ENCODE measurements around the gene IRS1.

IRS1 gene

GRCh38 chr2:226767056-226767813 lies 32.4 kb downstream of the IRS1 start:
- Histone ChIP-seq H3K27ac (ENCODE audit: low read depth, low read length) (no peak overlapping the region), H3K79me2 (ENCODE audit: insufficient read depth, low read length) (0 out of 2 replicates have a peak, but pooled peaks cover 4% of the 10 kb centered on the region), H3K27me3 (ENCODE audit: low read length) (no peaks in the 10 kb centered on the region), H3K4me3 (ENCODE audit: insufficient read depth, low read length, poor library complexity, severe bottlenecking) (no peak overlapping the region), H3K4me2 (ENCODE audit: low read depth, low read length, poor library complexity, severe bottlenecking) (no peak overlapping the region), H3K9me3 (ENCODE audit: insufficient read depth, low read length) (no peaks in the 10 kb centered on the region), H3K9ac (ENCODE audit: low read length) (no peak overlapping the region), H3K36me3 (ENCODE audit: low read length) (no peaks in the 10 kb centered on the region), H3K9me2 (replicated peaks; ENCODE audit: insufficient read depth, low read length) (no peaks in the 10 kb centered on the region), H4K20me1 (ENCODE audit: low read depth, low read length) (no peaks in the 10 kb centered on the region), H3F3A (ENCODE audit: insufficient read depth) (peaks cover 7% of the 10 kb centered on the region), H2AFZ (ENCODE audit: low read depth, low read length, severe bottlenecking) (no peak overlapping the region)
- no peak for TF ChIP-seq EZH2phosphoT487 (conservative IDR thresholded peaks at IDR 0.05; ENCODE audit: low read length)
- no peak for TF ChIP-seq CTCF (IDR thresholded peaks at IDR 0.05; ENCODE audit: insufficient read depth, low read length, poor library complexity, severe bottlenecking)

GRCh38 chr2:226766352-226767055 lies 33.1 kb downstream of the IRS1 start:
- Histone ChIP-seq H3K9ac (ENCODE audit: low read length) (no peak overlapping the region), H3K79me2 (ENCODE audit: insufficient read depth, low read length) (0 out of 2 replicates have a peak, but pooled peaks cover 4% of the 10 kb centered on the region), H3K9me2 (replicated peaks; ENCODE audit: insufficient read depth, low read length) (no peaks in the 10 kb centered on the region), H3K36me3 (ENCODE audit: low read length) (no peaks in the 10 kb centered on the region), H3F3A (ENCODE audit: insufficient read depth) (no peaks in the 10 kb centered on the region), H3K4me2 (ENCODE audit: low read depth, low read length, poor library complexity, severe bottlenecking) (no peak overlapping the region), H3K4me3 (ENCODE audit: insufficient read depth, low read length, poor library complexity, severe bottlenecking) (no peak overlapping the region), H3K27me3 (ENCODE audit: low read length) (no peaks in the 10 kb centered on the region), H4K20me1 (ENCODE audit: low read depth, low read length) (no peaks in the 10 kb centered on the region), H3K9me3 (ENCODE audit: insufficient read depth, low read length) (no peaks in the 10 kb centered on the region), H3K27ac (ENCODE audit: low read depth, low read length) (no peak overlapping the region), H2AFZ (ENCODE audit: low read depth, low read length, severe bottlenecking) (no peak overlapping the region)
- TF ChIP-seq CTCF (IDR thresholded peaks at IDR 0.05; ENCODE audit: insufficient read depth, low read length, poor library complexity, severe bottlenecking): no peak
- no peak for TF ChIP-seq EZH2phosphoT487 (conservative IDR thresholded peaks at IDR 0.05; ENCODE audit: low read length)

GRCh38 chr2:226763320-226763719 lies 36.3 kb downstream of the IRS1 start:
- Histone ChIP-seq H3K4me3 (ENCODE audit: insufficient read depth, low read length, poor library complexity, severe bottlenecking) (no peak overlapping the region), H3K27ac (ENCODE audit: low read depth, low read length) (no peak overlapping the region)
- TF ChIP-seq CTCF (IDR thresholded peaks at IDR 0.05; ENCODE audit: insufficient read depth, low read length, poor library complexity, severe bottlenecking): no peak
- TF ChIP-seq EZH2phosphoT487 (conservative IDR thresholded peaks at IDR 0.05; ENCODE audit: low read length): no peak

More at GRCh38 chr2:226763320-226763719, 36.3 kb downstream of the IRS1 start:
- no peaks in the 10 kb centered on the region for H3K36me3 ChIP-seq (ENCODE audit: low read length)
- no peak overlapping the region for H3K9ac ChIP-seq (ENCODE audit: low read length)
- H3K9me2 ChIP-seq (replicated peaks; ENCODE audit: insufficient read depth, low read length): no peaks in the 10 kb centered on the region
- no peaks in the 10 kb centered on the region for H3K27me3 ChIP-seq (ENCODE audit: low read length)
- H4K20me1 ChIP-seq (ENCODE audit: low read depth, low read length): no peaks in the 10 kb centered on the region
- H3K4me2 ChIP-seq (ENCODE audit: low read depth, low read length, poor library complexity, severe bottlenecking): no peak overlapping the region
- no peaks in the 10 kb centered on the region for H3F3A ChIP-seq (ENCODE audit: insufficient read depth)
- H3K9me3 ChIP-seq (ENCODE audit: insufficient read depth, low read length): no peaks in the 10 kb centered on the region
- H3K79me2 ChIP-seq (ENCODE audit: insufficient read depth, low read length): peaks cover 4% of the 10 kb centered on the region; the same call in 1 of the 2 replicates
- H2AFZ ChIP-seq (ENCODE audit: low read depth, low read length, severe bottlenecking): no peak overlapping the region

Data from SU-DHL-6 (cell line).